CD14-positive monocyte (primary cell): ENCODE measurements around the gene WDR74. TPM values are rescaled to one million over a fixed set of nuclear protein-coding genes. Genes with fewer than 3 reads are reported as not detected.

Experiments used
- DNase-seq, 3 donors: peaks; one replicate each; pipeline ENCODE4 v3.0.0-alpha.2; 2011 to 2022
- H2AFZ ChIP-seq: 2 replicates; pipeline ENCODE4 v1.6.0; 2012; ENCODE audit warnings: mild to moderate bottlenecking, low read depth, low read length, inconsistent platforms; ENCODE audit not compliant: insufficient read depth, poor library complexity, severe bottlenecking
- H3K27ac ChIP-seq, 2 donors: 1 replicate in 1 of 2; 2 replicates in 1 of 2; pipeline ENCODE4 v1.5.1; 2012 to 2013; ENCODE audit warnings: low read length in 2 of 2, control low read depth in 1 of 2, inconsistent platforms in 1 of 2, low read depth in 1 of 2, mild to moderate bottlenecking in 1 of 2
- H3K27me3 ChIP-seq, 2 donors: one replicate each; pipeline versions ENCODE4 v1.6.0 to v1.6.1; 2011 to 2013; ENCODE audit warnings: low read length in 2 of 2; ENCODE audit not compliant: control insufficient read depth in 2 of 2, insufficient read depth in 2 of 2
- H3K36me3 ChIP-seq, 2 donors: replicated peaks in 1 of 2; 1 replicate in 1 of 2; 2 replicates in 1 of 2; pipeline versions ENCODE4 v1.5.1 to v1.6.1; 2012 to 2013; ENCODE audit warnings: low read length in 2 of 2, control low read depth in 1 of 2, inconsistent platforms in 1 of 2, mild to moderate bottlenecking in 1 of 2; ENCODE audit not compliant: insufficient read depth in 2 of 2, control insufficient read depth in 1 of 2
- H3K4me1 ChIP-seq, 2 donors: 1 replicate in 1 of 2; 2 replicates in 1 of 2; pipeline versions ENCODE4 v1.5.1 to v1.6.1; 2012 to 2013; ENCODE audit warnings: low read length in 2 of 2, control low read depth in 1 of 2, inconsistent platforms in 1 of 2, mild to moderate bottlenecking in 1 of 2, moderate library complexity in 1 of 2; ENCODE audit not compliant: insufficient read depth in 2 of 2, control insufficient read depth in 1 of 2
- H3K4me2 ChIP-seq: replicated peaks from 2 replicates; pipeline ENCODE3; 2012; ENCODE audit warnings: low read length, moderate library complexity, mild to moderate bottlenecking; ENCODE audit not compliant: poor library complexity, severe bottlenecking; ENCODE audit errors: extremely low read depth
- H3K4me3 ChIP-seq, 3 experiments: fragments of 200-600 bp in 1 of 3; sonication (generic) in 1 of 3; replicated peaks in 1 of 3; 1 replicate in 2 of 3; 2 replicates in 1 of 3; pipeline ENCODE4 v1.5.1; 2011 to 2013; ENCODE audit warnings: low read length in 3 of 3, mild to moderate bottlenecking in 3 of 3, control low read depth in 2 of 3, low read depth in 2 of 3, inconsistent platforms in 1 of 3, moderate library complexity in 1 of 3
- H3K79me2 ChIP-seq: 2 replicates; pipeline ENCODE4 v1.6.0; 2012; ENCODE audit warnings: mild to moderate bottlenecking, control low read depth, inconsistent platforms, low read length, moderate library complexity; ENCODE audit not compliant: insufficient read depth
- H3K9ac ChIP-seq: 2 replicates; pipeline ENCODE4 v1.6.0; 2017; ENCODE audit warnings: low read length, mild to moderate bottlenecking; ENCODE audit not compliant: insufficient read depth, poor library complexity, severe bottlenecking
- H3K9me3 ChIP-seq, 2 donors: replicated peaks in 1 of 2; 1 replicate in 1 of 2; 2 replicates in 1 of 2; pipeline versions ENCODE4 v1.5.1 to v1.6.1; 2012 to 2013; ENCODE audit warnings: low read length in 2 of 2, control low read depth in 1 of 2; ENCODE audit not compliant: control insufficient read depth in 1 of 2, insufficient read depth in 1 of 2
- H4K20me1 ChIP-seq: 2 replicates; pipeline ENCODE4 v1.6.0; 2012; ENCODE audit warnings: mild to moderate bottlenecking, low read length, control low read depth, moderate library complexity; ENCODE audit not compliant: insufficient read depth
- H3K27ac Mint-ChIP-seq, 7 donors: one replicate each; pipeline ENCODE4 v1.8.0; 2020; ENCODE audit warnings: mild to moderate bottlenecking in 7 of 7, mixed read lengths in 7 of 7, moderate library complexity in 6 of 7, inconsistent platforms in 2 of 7
- H3K27me3 Mint-ChIP-seq, 3 donors: one replicate each; pipeline ENCODE4 v1.8.0; 2021 to 2022; ENCODE audit warnings: low read depth in 3 of 3, mild to moderate bottlenecking in 3 of 3, mixed read lengths in 3 of 3, moderate library complexity in 3 of 3, inconsistent platforms in 1 of 3
- H3K36me3 Mint-ChIP-seq, 2 donors: one replicate each; pipeline ENCODE4 v1.8.0; 2020; ENCODE audit warnings: mixed read lengths in 2 of 2, inconsistent platforms in 1 of 2, mild to moderate bottlenecking in 1 of 2
- H3K4me1 Mint-ChIP-seq: one replicate; pipeline ENCODE4 v1.8.0; 2020; ENCODE audit warnings: mild to moderate bottlenecking, mixed read lengths
- H3K4me3 Mint-ChIP-seq, 2 donors: one replicate each; pipeline ENCODE4 v1.8.0; 2020; ENCODE audit warnings: mild to moderate bottlenecking in 2 of 2, mixed read lengths in 2 of 2, moderate library complexity in 1 of 2
- H3K9me3 Mint-ChIP-seq, 7 donors: one replicate each; pipeline ENCODE4 v1.8.0; 2020 to 2022; ENCODE audit warnings: mixed read lengths in 7 of 7, mild to moderate bottlenecking in 6 of 7, moderate library complexity in 6 of 7, inconsistent platforms in 2 of 7
- WGBS: methylation state at CpG from one replicate; pipeline ENCODE4 v1.1.5; 2013; ENCODE audit warnings: missing lambda C conversion rate; ENCODE audit not compliant: insufficient coverage; 5-methylcytosine and 5-hydroxymethylcytosine counted together
- intact Hi-C, 2 donors: fragments of 100-400 bp; cut with micrococcal nuclease; formaldehyde crosslinking; loops; one replicate each; pipeline versions ENCODE4 v1.15.0 to v1.15.1; 2023
- polyA plus RNA-seq, 3 donors: library from polyadenylated mRNA; depleted of rRNA in 1 of 3; unstranded in 2 of 3; stranded (reverse) in 1 of 3; fragments of 300-500 nt in 2 of 3; fragments of >200 nt in 1 of 3; fragmentation: Illumina TruSeq in 2 of 3; gene quantifications; 1 replicate in 2 of 3; 2 replicates in 1 of 3; pipeline ENCODE4 v1.2.3, GENCODE V29; 2012 to 2021
- TF ChIP-seq, protein P1 (sequence below): fragments of 200-600 bp; IDR thresholded peaks from one replicate; pipeline ENCODE4 v1.8.0; 2022; ENCODE audit warnings: antibody characterized with exemption, mild to moderate bottlenecking

The WDR74 gene
- polyA plus RNA-seq, 3 donors, result 14.2 to 52.5 (median 18.4) TPM

DNA sequence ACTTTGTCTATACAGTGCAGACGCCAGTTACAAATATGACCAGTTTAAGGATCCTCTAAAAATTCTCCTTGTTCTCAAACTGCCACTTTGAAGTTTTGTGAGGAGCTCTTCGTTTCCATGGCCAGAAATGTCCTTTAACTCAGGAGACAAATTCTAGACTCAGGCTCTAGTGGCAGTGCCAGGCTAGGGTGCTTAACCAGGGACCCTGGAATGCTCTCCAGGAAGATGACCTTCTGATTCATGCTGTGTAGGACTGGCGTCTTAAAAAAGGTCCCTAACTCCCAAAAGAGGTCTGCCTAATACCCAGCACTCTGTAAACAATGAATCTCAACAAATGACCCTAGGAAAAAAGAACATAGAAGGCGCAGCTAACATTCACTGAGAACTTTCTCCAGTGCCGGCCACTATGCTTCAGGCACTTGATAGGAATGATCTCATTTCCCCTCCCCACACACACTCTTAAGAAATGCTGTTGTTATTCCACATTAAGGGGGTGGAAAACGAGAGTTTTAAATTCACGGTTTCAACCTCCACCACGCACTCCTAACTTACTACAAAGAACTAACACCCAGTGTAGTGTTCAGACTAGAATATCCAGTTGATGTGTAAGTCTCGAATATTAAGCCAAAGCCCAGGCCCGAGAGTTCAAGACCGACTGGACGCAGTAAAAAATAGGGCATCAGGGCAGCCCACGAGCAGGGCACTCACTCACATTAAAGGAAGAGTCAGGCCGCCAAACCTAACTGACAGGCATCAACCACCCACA lies 34.9 kb downstream of the WDR74 start:
- intact Hi-C loops, result loop anchor here (1.0 to 5.0 kb wide), 3 partner anchors 28 to 33 kb away; partner anchors contain the start of genes STX5 (in 1 of the 2), TAF6L (in 1 of the 2), TEX54 (in 1 of the 2) and WDR74 (in 1 of the 2)
- H3K27me3 Mint-ChIP-seq, result peaks cover 0 to 3% (median 2%) of the 10 kb centered on the region in 3 donors
- Histone ChIP-seq H3K9ac (peak overlapping the region; percentile 89), H3K4me3 (peak overlapping the region; percentile 75 to 97 (median 91)), H3K27ac (peak overlapping the region; percentile 98), H3K4me2 (peak overlapping the region; percentile 82), H3K27me3 (no peaks in the 10 kb centered on the region), H3K36me3 (peaks cover 40 to 43% of the 10 kb centered on the region in 2 donors), H2AFZ (no peak overlapping the region), H4K20me1 (peaks cover 54% of the 10 kb centered on the region), H3K79me2 (peaks cover 63% of the 10 kb centered on the region), H3K4me1 (peaks cover 44 to 48% of the 10 kb centered on the region in 2 donors), H3K9me3 (no peaks in the 10 kb centered on the region)
- peak overlapping the region; percentile 97 to 98 for H3K4me3 Mint-ChIP-seq
- H3K36me3 Mint-ChIP-seq, result peaks cover 45 to 53% of the 10 kb centered on the region in 2 donors
- DNase-seq, result peak in 2 of 3 donors; percentile 30 to 36
- H3K4me1 Mint-ChIP-seq, result peaks cover 35% of the 10 kb centered on the region
- TF ChIP-seq, protein P1, sequence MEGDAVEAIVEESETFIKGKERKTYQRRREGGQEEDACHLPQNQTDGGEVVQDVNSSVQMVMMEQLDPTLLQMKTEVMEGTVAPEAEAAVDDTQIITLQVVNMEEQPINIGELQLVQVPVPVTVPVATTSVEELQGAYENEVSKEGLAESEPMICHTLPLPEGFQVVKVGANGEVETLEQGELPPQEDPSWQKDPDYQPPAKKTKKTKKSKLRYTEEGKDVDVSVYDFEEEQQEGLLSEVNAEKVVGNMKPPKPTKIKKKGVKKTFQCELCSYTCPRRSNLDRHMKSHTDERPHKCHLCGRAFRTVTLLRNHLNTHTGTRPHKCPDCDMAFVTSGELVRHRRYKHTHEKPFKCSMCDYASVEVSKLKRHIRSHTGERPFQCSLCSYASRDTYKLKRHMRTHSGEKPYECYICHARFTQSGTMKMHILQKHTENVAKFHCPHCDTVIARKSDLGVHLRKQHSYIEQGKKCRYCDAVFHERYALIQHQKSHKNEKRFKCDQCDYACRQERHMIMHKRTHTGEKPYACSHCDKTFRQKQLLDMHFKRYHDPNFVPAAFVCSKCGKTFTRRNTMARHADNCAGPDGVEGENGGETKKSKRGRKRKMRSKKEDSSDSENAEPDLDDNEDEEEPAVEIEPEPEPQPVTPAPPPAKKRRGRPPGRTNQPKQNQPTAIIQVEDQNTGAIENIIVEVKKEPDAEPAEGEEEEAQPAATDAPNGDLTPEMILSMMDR, result no peak
- H3K9me3 Mint-ChIP-seq, result no peaks in the 10 kb centered on the region
- H3K27ac Mint-ChIP-seq, result peak overlapping the region; percentile 93 to 99 (median 96)
- 3% methylated on average over 9 of the region's 14 CpGs for WGBS

DNA sequence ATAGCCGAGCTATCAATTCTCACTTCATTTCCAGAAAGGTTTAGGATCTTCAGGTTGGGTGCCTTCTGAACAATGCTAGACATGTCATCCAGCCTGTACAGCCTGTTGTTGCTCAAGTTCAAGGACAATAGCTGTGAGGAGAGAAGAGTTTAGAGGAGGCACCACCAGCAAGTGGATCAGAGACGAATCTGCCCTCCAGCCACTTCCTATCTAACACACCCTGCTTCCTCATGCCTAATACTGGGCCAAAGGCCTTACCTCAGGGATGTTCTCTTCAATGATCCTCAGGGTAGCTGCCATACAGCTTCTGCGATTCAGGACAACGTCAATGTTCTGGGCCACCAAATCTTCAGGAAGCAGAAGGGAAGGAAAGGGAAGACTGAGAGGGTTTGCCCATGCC lies 38.3 kb downstream of the WDR74 start:
- intact Hi-C loops, result loop anchor here in 1 of 2 donors (5.0 kb wide), 1 partner anchor 36 kb away; the partner anchor contains the start of gene WDR74
- Histone ChIP-seq H3K27me3 (no peaks in the 10 kb centered on the region), H4K20me1 (peaks cover 88% of the 10 kb centered on the region), H3K9ac (no peak overlapping the region), H3K36me3 (peaks cover 74 to 77% of the 10 kb centered on the region in 2 donors), H3K27ac (peak overlapping the region in 1 of 2 donors; percentile 32), H3K4me1 (peaks cover 19 to 21% of the 10 kb centered on the region in 2 donors), H3K4me3 (no peak overlapping the region), H3K79me2 (peaks cover 91% of the 10 kb centered on the region), H2AFZ (no peak overlapping the region), H3K9me3 (no peaks in the 10 kb centered on the region), H3K4me2 (no peak overlapping the region)
- DNase-seq, result no peak
- peaks cover 0 to 1% (median 0%) of the 10 kb centered on the region in 3 donors for H3K27me3 Mint-ChIP-seq
- peaks cover 71 to 80% of the 10 kb centered on the region in 2 donors for H3K36me3 Mint-ChIP-seq
- TF ChIP-seq, protein P1, result no peak
- no peaks in the 10 kb centered on the region for H3K9me3 Mint-ChIP-seq
- H3K27ac Mint-ChIP-seq, result peak overlapping the region in 4 of 7 donors; percentile 19 to 66 (median 63)
- no peak overlapping the region for H3K4me3 Mint-ChIP-seq
- H3K4me1 Mint-ChIP-seq, result peaks cover 14% of the 10 kb centered on the region
- 100% methylated on average over 1 of the region's 4 CpGs for WGBS
